GM21737 (cell line): ENCODE measurements around the gene NUMBL.
A peak's percentile ranks its signal among the peaks of the same experiment; 100 is the strongest.

Experiments
- ATAC-seq: cut with Tn5 transposase; IDR thresholded peaks from one replicate; pipeline ENCODE4 v1.9.1; 2021; ENCODE audit warnings: mild to moderate bottlenecking, moderate library complexity; ENCODE audit not compliant: unreplicated experiment

NUMBL gene

GRCh38 chr19:40716482-40717324, 26.3 kb upstream of the NUMBL start, which contains the start of the genes COQ8B and ITPKC:
Gene COQ8B, minus strand, starts transcription at chr19:40716886. Its CDS starts 2,254 bp downstream, at chr19:40714632.
Gene ITPKC, plus strand, starts transcription at chr19:40717112. Its CDS starts 24 bp downstream, at chr19:40717136.
- peak; percentile 67 for ATAC-seq

- no peak for ATAC-seq
Observed at GRCh38 chr19:40716031-40716481, 25.6 kb upstream of the NUMBL start.

GRCh38 chr19:40714441-40715299, 24.2 kb upstream of the NUMBL start:
- peak; percentile 53 for ATAC-seq

GRCh38 chr19:40713939-40714338, 23.5 kb upstream of the NUMBL start:
- ATAC-seq = no peak

GRCh38 chr19:40709817-40710216, 19.4 kb upstream of the NUMBL start:
- ATAC-seq = no peak

- ATAC-seq = no peak
Observed at GRCh38 chr19:40707615-40708014, 17.2 kb upstream of the NUMBL start.

GRCh38 chr19:40705950-40706619, 15.6 kb upstream of the NUMBL start:
- ATAC-seq = no peak

- no peak for ATAC-seq
Observed at GRCh38 chr19:40705362-40705651, 14.9 kb upstream of the NUMBL start.

GRCh38 chr19:40704491-40705361, 14.3 kb upstream of the NUMBL start:
- ATAC-seq = no peak

GRCh38 chr19:40703029-40703755, 12.7 kb upstream of the NUMBL start:
- no peak for ATAC-seq

- no peak for ATAC-seq
Observed at GRCh38 chr19:40702337-40703012, 12.0 kb upstream of the NUMBL start.

- no peak for ATAC-seq
Observed at GRCh38 chr19:40701758-40702157, 11.3 kb upstream of the NUMBL start.

GRCh38 chr19:40700083-40700482, 9.6 kb upstream of the NUMBL start:
- no peak for ATAC-seq

- no peak for ATAC-seq
Observed at GRCh38 chr19:40697007-40697406, 6.6 kb upstream of the NUMBL start.

GRCh38 chr19:40695881-40696280, 5.4 kb upstream of the NUMBL start:
- ATAC-seq = no peak

GRCh38 chr19:40693896-40694295, 3.4 kb upstream of the NUMBL start:
- no peak for ATAC-seq

GRCh38 chr19:40693150-40693788, 2.8 kb upstream of the NUMBL start:
- ATAC-seq = no peak

- no peak for ATAC-seq
Observed at GRCh38 chr19:40692212-40692551, 1.7 kb upstream of the NUMBL start.
